GM23248 (cell line): ENCODE data around the gene LRRC36.

Experiments used
- EZH2 ChIP-seq: fragments of 200-600 bp; sonication (generic); IDR thresholded peaks from 2 replicates; pipeline ENCODE4 v1.6.1; 2018; ENCODE audit warnings: antibody characterized with exemption, mild to moderate bottlenecking; ENCODE audit not compliant: insufficient read depth, poor library complexity, severe bottlenecking
- EZH2phosphoT487 ChIP-seq: fragments of 200-600 bp; sonication (generic); IDR thresholded peaks from 2 replicates; pipeline ENCODE4 v1.6.1; 2018; ENCODE audit warnings: antibody characterized with exemption, moderate library complexity, mild to moderate bottlenecking, low read depth; ENCODE audit not compliant: insufficient read depth

DNA sequence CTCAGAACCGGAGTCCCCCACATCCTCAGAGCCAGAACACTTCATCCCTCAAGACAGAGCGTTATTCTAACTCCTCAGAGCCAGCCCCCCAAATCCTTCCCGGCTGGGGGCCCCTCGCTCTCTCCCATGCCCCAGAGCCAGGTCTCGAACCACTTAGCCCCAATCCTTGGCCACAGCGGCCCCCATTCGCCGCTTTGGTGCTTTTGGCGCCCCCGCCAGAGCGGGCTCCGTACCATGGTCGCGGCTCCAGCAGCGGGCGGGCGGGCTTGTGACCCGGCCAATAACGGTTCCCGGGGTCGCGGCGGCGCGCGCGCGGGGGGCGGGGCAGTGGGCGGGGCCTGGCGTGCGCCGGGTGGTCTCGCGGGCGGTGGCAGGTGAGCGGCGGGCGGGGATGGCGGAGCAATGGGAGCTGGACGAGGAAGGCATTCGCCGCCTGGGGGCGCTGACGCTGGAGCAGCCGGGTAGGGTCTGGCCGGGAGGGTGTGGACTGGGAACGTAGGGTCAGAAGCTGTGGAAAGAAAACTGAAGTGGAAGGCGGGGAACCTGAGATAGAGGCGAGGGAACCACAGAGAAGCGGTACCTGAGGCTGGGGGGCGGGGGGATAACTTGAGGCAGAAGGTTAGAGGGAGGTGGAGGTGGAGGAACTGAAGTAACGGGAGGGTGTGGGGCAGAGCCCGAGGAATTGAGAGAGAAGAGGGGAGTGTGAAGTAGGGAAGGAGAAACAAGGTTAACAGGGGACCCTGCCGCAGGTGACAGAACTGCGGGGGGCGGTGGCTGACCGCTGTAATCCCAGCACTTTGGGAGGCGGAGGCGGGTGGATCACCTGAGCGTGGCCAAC is at the start of gene LRRC36, which contains the start of gene KCTD19:
- TF ChIP-seq EZH2phosphoT487 (no peak), EZH2 (no peak)
